Measurements from ENCODE around the gene KLHL35. TPM values are rescaled to one million over a fixed set of nuclear protein-coding genes. Genes with fewer than 3 reads are reported as not detected.
"Not testable (repeated sequence)": the region's sequence is repeated elsewhere in the genome, so short reads cannot be mapped to it uniquely, and the experiment has no call there.

KLHL35 gene
- total RNA-seq, 2 experiments from 2014 or later, result 0.21 TPM; not detected in 1

GRCh38 chr11:75420224-75421034 lies 12.6 kb downstream of the KLHL35 start:
- Histone ChIP-seq H3K4me3 (ENCODE audit: low read depth, low read length, poor library complexity, severe bottlenecking) (no peak overlapping the region), H3K9me2 (ENCODE audit: insufficient read depth, low read length) (no peaks in the 10 kb centered on the region), H3K36me3 (ENCODE audit: insufficient read depth, low read length) (peaks cover 5% of the 10 kb centered on the region; the same call in 1 of the 2 replicates), H3K27ac (ENCODE audit: low read depth, low read length, poor library complexity, severe bottlenecking) (no peak overlapping the region), H3K4me1 (ENCODE audit: insufficient read depth, low read length, poor library complexity, severe bottlenecking) (no peaks in the 10 kb centered on the region), H4K20me1 (ENCODE audit: insufficient read depth, low read length) (no peaks in the 10 kb centered on the region), H3K9me3 (ENCODE audit: low read length) (no peaks in the 10 kb centered on the region), H2AFZ (ENCODE audit: low read length) (no peak overlapping the region), H3K79me2 (ENCODE audit: insufficient read depth, low read depth, low read length) (no peaks in the 10 kb centered on the region), H3K4me2 (ENCODE audit: low read length) (no peak overlapping the region)
- intact Hi-C loops (cut with micrococcal nuclease; ENCODE audit: unreplicated experiment), result no loop called here
- TF ChIP-seq EZH2phosphoT487 (IDR thresholded peaks at IDR 0.05; ENCODE audit: borderline replicate concordance, low read depth, low read length), result no peak
- TF ChIP-seq CTCF (conservative IDR thresholded peaks at IDR 0.05; ENCODE audit: low read length), result no peak
- BruUV-seq (replicated peaks), result no TSS peak
- DNase-seq (ENCODE audit: low spot score), result no peak
- ChIA-PET POLR2A (no interaction called here), CTCF (ENCODE audit: unreplicated experiment) (no interaction called here)

- DNase-seq (ENCODE audit: low spot score), result no peak
- no peak for TF ChIP-seq CTCF (conservative IDR thresholded peaks at IDR 0.05; ENCODE audit: low read length)
- TF ChIP-seq EZH2phosphoT487 (IDR thresholded peaks at IDR 0.05; ENCODE audit: borderline replicate concordance, low read depth, low read length), result no peak
- intact Hi-C loops (cut with micrococcal nuclease; ENCODE audit: unreplicated experiment), result no loop called here
- Histone ChIP-seq H3K36me3 (ENCODE audit: insufficient read depth, low read length) (peaks cover 21% of the 10 kb centered on the region), H3K4me1 (ENCODE audit: insufficient read depth, low read length, poor library complexity, severe bottlenecking) (no peaks in the 10 kb centered on the region), H4K20me1 (ENCODE audit: insufficient read depth, low read length) (no peaks in the 10 kb centered on the region), H2AFZ (ENCODE audit: low read length) (no peak overlapping the region), H3K4me3 (ENCODE audit: low read depth, low read length, poor library complexity, severe bottlenecking) (no peak overlapping the region), H3K4me2 (ENCODE audit: low read length) (no peak overlapping the region), H3K9me3 (ENCODE audit: low read length) (no peaks in the 10 kb centered on the region), H3K79me2 (ENCODE audit: insufficient read depth, low read depth, low read length) (no peaks in the 10 kb centered on the region), H3K27ac (ENCODE audit: low read depth, low read length, poor library complexity, severe bottlenecking) (no peak overlapping the region), H3K9me2 (ENCODE audit: insufficient read depth, low read length) (no peaks in the 10 kb centered on the region)
- POLR2A ChIA-PET, result interaction anchor here (0.6 kb wide), 1 partner anchor 9 kb away, joined by 3 read pairs; no protein-coding TSS in a partner anchor
- CTCF ChIA-PET (ENCODE audit: unreplicated experiment), result interaction anchor here (0.5 kb wide), 1 partner anchor 163 kb away, joined by 3 read pairs; no protein-coding TSS in a partner anchor
- BruUV-seq (replicated peaks), result no TSS peak
Observed at GRCh38 chr11:75413864-75414263, 19.1 kb downstream of the KLHL35 start.

GRCh38 chr11:75413146-75413545 lies 19.9 kb downstream of the KLHL35 start:
- BruUV-seq (replicated peaks); intact Hi-C loops (cut with micrococcal nuclease; ENCODE audit: unreplicated experiment); H3K27ac ChIP-seq (ENCODE audit: low read depth, low read length, poor library complexity, severe bottlenecking): not testable (repeated sequence)

GRCh38 chr11:75409971-75410370 lies 23.0 kb downstream of the KLHL35 start:
- Histone ChIP-seq H4K20me1 (ENCODE audit: insufficient read depth, low read length) (peaks cover 20% of the 10 kb centered on the region), H3K36me3 (ENCODE audit: insufficient read depth, low read length) (peaks cover 52% of the 10 kb centered on the region)
- BruUV-seq (replicated peaks); POLR2A ChIA-PET; H3K4me1 ChIP-seq (ENCODE audit: insufficient read depth, low read length, poor library complexity, severe bottlenecking); H3K4me2 ChIP-seq (ENCODE audit: low read length); intact Hi-C loops (cut with micrococcal nuclease; ENCODE audit: unreplicated experiment); H3K27ac ChIP-seq (ENCODE audit: low read depth, low read length, poor library complexity, severe bottlenecking); DNase-seq (ENCODE audit: low spot score); H3K79me2 ChIP-seq (ENCODE audit: insufficient read depth, low read depth, low read length); H3K9me2 ChIP-seq (ENCODE audit: insufficient read depth, low read length); H3K4me3 ChIP-seq (ENCODE audit: low read depth, low read length, poor library complexity, severe bottlenecking); H3K9me3 ChIP-seq (ENCODE audit: low read length); H2AFZ ChIP-seq (ENCODE audit: low read length); CTCF ChIA-PET (ENCODE audit: unreplicated experiment): not testable (repeated sequence)

More at GRCh38 chr11:75413146-75413545, 19.9 kb downstream of the KLHL35 start:
- H3K79me2 ChIP-seq (ENCODE audit: insufficient read depth, low read depth, low read length); H3K9me3 ChIP-seq (ENCODE audit: low read length); H3K9me2 ChIP-seq (ENCODE audit: insufficient read depth, low read length); CTCF ChIA-PET (ENCODE audit: unreplicated experiment); H4K20me1 ChIP-seq (ENCODE audit: insufficient read depth, low read length); POLR2A ChIA-PET; H3K4me2 ChIP-seq (ENCODE audit: low read length); H2AFZ ChIP-seq (ENCODE audit: low read length); H3K4me1 ChIP-seq (ENCODE audit: insufficient read depth, low read length, poor library complexity, severe bottlenecking); H3K4me3 ChIP-seq (ENCODE audit: low read depth, low read length, poor library complexity, severe bottlenecking); DNase-seq (ENCODE audit: low spot score): not testable (repeated sequence)
- peaks cover 29% of the 10 kb centered on the region for H3K36me3 ChIP-seq (ENCODE audit: insufficient read depth, low read length)
